ENCODE measurements around the gene GPS2. TPM values are rescaled to one million over a fixed set of nuclear protein-coding genes. Genes with fewer than 3 reads are reported as not detected.

GPS2 gene
- total RNA-seq, 4 donors from 2014 or later = 36.1 to 108 (median 57.3) TPM

GRCh38 chr17:7321466-7321865 lies 6.3 kb upstream of the GPS2 start:
- Histone ChIP-seq H3K27me3 (no peaks in the 10 kb centered on the region), H3K27ac (no peak overlapping the region), H3K4me1 (peaks cover 0 to under 1% (median 0%) of the 10 kb centered on the region in 4 donors), H3K36me3 (peaks cover 7 to 100% (median 31%) of the 10 kb centered on the region in 3 donors), H3K9me3 (no peaks in the 10 kb centered on the region), H3K4me3 (no peak overlapping the region)
- 92% methylated on average over 14 to 15 of the region's 15 CpGs for WGBS, 2 donors
- no peak for DNase-seq (ENCODE audit: low spot score in 2 of 2)
- TF ChIP-seq POLR2A (IDR thresholded peaks at IDR 0.05) = no peak
- no peak for TF ChIP-seq EP300 (IDR thresholded peaks at IDR 0.05)
- TF ChIP-seq CTCF (IDR thresholded peaks at IDR 0.05) = no peak

GRCh38 chr17:7318121-7318860 lies 3.1 kb upstream of the GPS2 start:
- Histone ChIP-seq H3K27me3 (no peaks in the 10 kb centered on the region), H3K4me1 (peaks cover 0 to 25% (median 17%) of the 10 kb centered on the region in 4 donors), H3K27ac (no peak overlapping the region), H3K36me3 (peaks cover 8 to 84% (median 26%) of the 10 kb centered on the region in 3 donors), H3K9me3 (no peaks in the 10 kb centered on the region), H3K4me3 (no peak overlapping the region)
- DNase-seq (ENCODE audit: low spot score in 2 of 2) = no peak
- no peak for TF ChIP-seq EP300 (IDR thresholded peaks at IDR 0.05)
- TF ChIP-seq POLR2A (IDR thresholded peaks at IDR 0.05) = no peak
- TF ChIP-seq CTCF (IDR thresholded peaks at IDR 0.05) = no peak
- WGBS, 2 donors = 89 to 91% methylated on average over 10 of the region's 13 CpGs

- Histone ChIP-seq H3K4me1 (peaks cover 0 to 36% (median 23%) of the 10 kb centered on the region in 4 donors), H3K27ac (no peak overlapping the region), H3K4me3 (no peak overlapping the region), H3K27me3 (no peaks in the 10 kb centered on the region), H3K36me3 (peaks cover 10 to 84% (median 23%) of the 10 kb centered on the region in 3 donors), H3K9me3 (no peaks in the 10 kb centered on the region)
- no peak for DNase-seq (ENCODE audit: low spot score in 2 of 2)
- WGBS, 2 donors = 85 to 88% methylated on average over 16 of the region's 16 CpGs
- TF ChIP-seq POLR2A (IDR thresholded peaks at IDR 0.05) = no peak
- TF ChIP-seq EP300 (IDR thresholded peaks at IDR 0.05) = no peak
- no peak for TF ChIP-seq CTCF (IDR thresholded peaks at IDR 0.05)
These were observed 2.1 kb upstream of the GPS2 start for GRCh38 chr17:7317161-7317803.

GRCh38 chr17:7315570-7316235 lies 543 bp upstream of the GPS2 start:
- no peak for DNase-seq (ENCODE audit: low spot score in 2 of 2)
- Histone ChIP-seq H3K4me3 (peak overlapping the region; percentile 83 to 95 (median 92)), H3K27ac (peak overlapping the region; percentile 89 to 96 (median 93)), H3K27me3 (no peaks in the 10 kb centered on the region), H3K36me3 (peaks cover 9 to 84% (median 23%) of the 10 kb centered on the region in 3 donors), H3K9me3 (no peaks in the 10 kb centered on the region), H3K4me1 (peaks cover 0 to 47% (median 23%) of the 10 kb centered on the region in 4 donors)
- TF ChIP-seq POLR2A (IDR thresholded peaks at IDR 0.05) = no peak
- peak in 1 of 2 donors; percentile 2 for TF ChIP-seq EP300 (IDR thresholded peaks at IDR 0.05)
- 36 to 43% methylated on average over 18 to 30 of the region's 30 CpGs for WGBS, 2 donors

GRCh38 chr17:7313890-7314718 lies 1.1 kb downstream of the GPS2 start:
- Histone ChIP-seq H3K4me3 (peak overlapping the region; percentile 83 to 95 (median 92)), H3K9me3 (no peaks in the 10 kb centered on the region), H3K27me3 (no peaks in the 10 kb centered on the region), H3K4me1 (peaks cover 0 to 63% (median 35%) of the 10 kb centered on the region in 4 donors), H3K36me3 (peaks cover 7 to 81% (median 36%) of the 10 kb centered on the region in 3 donors), H3K27ac (peak overlapping the region in 3 of 4 donors; percentile 90 to 96 (median 96))
- TF ChIP-seq EP300 (IDR thresholded peaks at IDR 0.05) (no peak), CTCF (IDR thresholded peaks at IDR 0.05) (no peak), POLR2A (IDR thresholded peaks at IDR 0.05) (no peak)
- DNase-seq (ENCODE audit: low spot score in 2 of 2) = no peak
- WGBS, 2 donors = 43 to 50% methylated on average over 9 of the region's 9 CpGs
